COR-L47 (cell line): ENCODE measurements around the gene IFITM2.

Experiments used
- DNase-seq: peaks from one replicate; lab custom pipeline; 2025; lab: John Stamatoyannopoulos, UW

Gene IFITM2

DNA sequence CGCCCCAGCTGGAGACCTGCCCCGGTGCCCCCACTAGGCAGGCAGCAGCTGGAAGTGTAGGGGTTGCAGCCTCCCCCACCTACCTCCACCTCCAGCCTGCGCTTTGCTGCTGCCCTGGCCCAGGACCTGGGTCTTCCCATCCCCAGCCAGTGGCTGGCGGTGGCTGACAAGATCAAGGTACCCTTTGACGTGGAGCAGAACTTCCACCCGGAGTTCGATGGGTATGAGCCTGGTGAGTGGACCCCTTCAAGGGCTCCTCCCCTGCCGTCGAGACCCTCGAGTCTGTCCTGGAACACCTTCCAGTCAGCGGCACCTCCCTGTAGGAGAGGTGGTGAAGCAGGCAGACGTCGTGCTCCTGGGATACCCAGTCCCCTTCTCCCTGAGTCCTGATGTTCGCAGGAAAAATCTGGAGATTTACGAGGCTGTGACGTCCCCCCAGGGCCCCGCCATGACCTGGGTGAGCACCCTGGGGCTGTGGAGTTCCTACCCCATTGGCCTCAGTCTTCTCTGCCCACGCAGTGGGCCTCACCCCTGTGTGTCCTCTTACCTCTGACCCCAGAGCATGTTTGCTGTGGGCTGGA, 14.3 kb upstream of the IFITM2 start:
- no peak for DNase-seq

DNA sequence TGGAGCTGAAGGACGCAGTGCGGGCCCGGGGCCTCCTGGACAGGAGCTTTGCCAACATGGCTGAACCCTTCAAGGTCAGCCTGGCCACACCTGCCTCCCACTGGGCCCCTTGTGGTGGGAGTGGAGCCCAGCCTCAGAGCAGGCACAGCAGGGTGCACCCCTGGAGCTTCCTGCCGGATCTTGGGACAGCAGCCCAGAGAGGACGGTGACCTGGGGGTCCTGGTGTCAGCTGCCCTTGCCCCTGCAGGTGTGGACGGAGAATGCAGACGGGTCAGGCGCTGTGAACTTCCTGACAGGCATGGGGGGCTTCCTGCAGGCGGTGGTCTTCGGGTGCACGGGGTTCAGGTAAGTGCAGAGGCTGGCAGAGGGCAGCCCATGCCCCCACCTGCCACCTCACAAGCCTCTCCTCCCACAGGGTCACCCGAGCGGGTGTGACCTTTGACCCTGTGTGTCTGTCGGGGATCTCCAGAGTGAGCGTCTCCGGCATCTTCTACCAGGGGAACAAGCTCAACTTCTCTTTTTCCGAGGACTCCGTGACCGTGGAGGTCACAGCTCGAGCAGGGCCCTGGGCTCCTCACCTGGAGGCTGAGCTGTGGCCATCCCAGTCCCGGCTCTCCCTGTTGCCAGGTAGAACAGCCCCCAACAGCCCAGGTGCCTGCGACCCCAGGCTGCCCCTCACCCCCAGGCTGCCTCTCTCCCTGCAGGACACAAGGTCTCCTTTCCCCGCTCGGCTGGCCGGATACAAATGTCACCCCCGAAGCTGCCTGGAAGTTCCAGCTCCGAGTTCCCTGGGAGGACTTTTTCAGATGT, 13.6 kb upstream of the IFITM2 start:
- DNase-seq: no peak

DNA sequence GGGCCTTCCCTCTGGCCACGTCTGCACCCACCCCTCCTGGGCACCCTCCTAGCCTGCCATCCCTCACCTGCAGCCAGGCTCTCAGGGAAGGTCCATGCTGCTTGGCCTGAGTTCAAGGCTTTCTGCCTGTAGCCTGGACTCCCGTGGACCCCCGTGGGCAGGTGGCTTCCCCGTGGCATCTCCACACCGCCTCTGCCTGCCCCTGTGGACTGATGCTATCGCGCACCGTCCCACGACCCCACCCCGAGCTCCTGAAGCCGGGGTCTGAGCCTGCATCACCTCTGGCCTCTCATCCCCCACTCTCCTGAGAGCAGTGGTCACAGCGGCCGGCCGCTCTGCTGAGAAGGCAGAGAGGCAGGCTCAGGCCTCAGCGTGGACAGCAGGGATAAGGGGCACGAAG, 12.8 kb upstream of the IFITM2 start:
- no peak for DNase-seq

DNA sequence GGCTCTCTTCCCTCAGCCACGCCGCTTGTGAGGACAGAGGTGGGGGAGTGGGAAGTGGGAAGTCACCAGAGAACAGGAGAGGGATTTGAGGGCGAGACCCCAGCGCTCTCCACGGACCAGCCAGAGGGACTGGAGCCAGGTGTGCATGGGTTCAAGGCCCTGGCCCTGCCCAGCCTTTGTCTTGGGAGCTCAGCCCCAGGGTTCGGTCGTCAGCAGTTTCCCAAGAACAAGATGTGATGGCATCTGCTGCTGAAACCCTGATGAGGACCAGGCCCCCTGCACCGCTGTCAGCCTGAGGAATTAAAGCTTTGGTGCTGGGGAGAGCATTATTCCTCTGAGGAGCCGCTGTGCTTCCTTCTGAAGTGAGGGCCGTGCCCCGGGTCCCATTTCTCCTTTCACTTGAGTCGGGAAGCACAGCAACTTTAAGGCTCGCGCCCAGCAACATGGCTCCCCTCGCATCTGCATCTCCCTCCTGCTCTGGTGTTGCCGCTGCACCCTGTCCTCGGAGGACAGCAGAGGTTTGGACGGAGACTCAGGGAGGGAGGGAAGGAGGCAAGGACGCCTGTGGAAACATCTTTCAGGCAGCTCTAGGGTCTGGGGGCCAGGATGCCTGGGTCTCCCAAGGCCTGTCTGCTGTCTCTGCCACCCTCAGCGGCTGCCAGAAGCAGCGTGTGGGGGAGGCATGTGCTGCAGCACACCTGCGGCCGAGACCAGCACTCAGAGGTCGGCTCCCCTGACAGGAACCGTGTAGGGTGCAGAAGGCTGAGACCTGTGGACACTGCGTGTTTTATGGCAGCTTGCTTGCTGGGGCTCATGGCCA, 12.1 kb upstream of the IFITM2 start:
- no peak for DNase-seq

DNA sequence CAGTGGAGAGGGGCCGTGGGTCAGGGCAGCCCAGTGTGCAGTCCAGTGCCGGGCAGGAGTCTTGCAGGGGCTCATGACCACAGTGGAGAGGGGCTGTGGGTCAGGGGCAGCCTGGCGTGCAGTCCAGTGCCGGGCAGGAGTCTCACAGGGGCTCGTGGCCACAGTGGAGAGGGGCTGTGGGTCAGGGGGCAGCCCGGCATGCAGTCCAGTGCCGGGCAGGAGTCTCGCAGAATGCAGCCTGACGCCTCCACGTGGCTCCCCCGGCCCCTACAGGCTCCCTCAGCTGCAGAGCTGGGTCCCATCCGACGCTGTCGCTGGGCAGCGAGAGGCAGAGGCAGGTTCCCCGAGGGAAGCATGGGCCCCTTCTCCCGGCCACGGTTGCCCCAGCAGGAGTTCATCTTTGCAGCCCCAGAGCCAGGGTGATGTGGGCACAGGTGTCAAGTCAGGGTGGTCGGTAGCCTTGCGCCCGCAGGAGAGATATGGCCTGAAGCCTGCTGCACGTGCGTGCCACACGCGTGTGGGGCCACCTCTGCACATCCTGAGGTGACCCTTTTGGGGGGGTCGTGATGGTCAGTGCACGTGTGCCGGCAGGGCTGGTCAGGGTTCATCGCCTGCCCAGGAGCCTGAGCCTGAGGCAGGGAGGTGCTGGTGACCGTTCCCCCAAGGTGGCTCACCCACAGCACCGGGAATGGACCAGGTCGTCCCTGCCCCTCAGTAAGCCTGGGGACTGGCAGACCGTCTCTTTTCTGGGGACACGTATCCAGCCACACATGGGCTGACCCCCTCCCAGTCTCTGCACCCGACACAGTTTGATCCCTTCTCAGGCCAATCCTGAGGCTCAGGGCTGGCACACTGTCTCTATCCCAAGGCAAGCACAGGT, 11.2 kb upstream of the IFITM2 start:
- no peak for DNase-seq

DNA sequence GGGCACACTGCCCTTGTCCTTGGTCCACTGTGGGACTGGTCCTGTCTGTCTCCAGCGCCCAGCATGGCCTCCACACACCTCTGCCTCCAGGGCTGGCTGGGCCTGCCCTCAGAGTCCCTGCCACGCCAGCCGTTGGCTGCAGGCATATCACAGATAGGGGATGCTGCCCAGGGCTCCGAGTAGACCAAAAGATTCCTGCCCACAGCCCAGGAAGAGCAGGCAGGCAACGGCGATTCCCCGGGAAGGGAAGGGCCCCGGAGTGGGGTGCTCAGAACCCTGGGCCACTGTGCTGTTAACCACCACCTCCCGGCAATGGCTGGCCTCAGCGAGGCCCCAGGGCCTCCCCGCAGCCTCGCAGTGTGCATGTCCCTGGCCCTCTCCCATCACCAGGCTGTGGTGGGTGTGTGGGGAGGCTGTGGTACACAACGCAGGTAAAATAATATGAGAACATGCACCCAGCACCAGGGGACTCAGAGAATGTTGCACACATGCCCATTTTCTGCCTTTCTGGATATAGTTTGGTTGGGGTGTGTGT, 10.5 kb upstream of the IFITM2 start:
- DNase-seq: no peak

DNA sequence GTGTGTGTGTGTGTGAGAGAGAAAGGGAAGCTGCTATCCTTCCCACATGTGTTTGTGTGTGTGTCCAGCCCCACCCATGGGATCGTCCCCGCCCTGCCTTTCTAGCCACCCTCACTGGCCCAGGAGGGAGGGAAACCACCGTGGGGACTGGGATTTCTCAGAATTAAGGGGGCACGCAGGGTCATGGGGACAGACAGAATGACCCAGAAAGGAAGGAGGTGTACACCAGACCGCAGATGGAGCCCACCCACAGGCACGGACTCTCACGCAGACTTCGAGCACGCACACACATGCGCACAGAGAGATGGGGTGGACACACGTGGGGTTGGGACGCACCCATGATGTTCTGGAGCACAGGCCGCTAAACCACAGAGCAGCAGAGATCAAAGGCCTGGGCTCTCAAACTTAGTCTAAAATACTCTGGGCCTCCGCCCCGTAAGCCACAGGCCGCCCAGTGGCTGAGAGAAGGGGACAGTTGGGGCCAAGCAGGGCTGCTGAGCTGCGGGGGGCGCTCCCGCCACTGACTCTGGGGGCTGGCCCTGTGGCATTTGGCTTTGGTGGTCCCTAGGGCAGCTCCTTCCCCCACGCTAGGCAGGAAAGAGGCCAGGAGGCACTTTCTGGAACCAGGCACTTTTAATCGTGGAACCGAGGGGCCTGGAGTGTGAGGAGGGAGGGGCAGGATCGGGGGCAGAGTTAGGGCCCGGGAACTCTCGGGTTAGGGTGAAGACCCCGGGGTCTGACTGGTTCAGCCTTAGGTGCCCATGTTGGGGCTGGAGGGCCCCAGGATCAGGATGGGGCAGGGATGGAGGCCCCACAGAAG, 9.8 kb upstream of the IFITM2 start:
- no peak for DNase-seq

DNA sequence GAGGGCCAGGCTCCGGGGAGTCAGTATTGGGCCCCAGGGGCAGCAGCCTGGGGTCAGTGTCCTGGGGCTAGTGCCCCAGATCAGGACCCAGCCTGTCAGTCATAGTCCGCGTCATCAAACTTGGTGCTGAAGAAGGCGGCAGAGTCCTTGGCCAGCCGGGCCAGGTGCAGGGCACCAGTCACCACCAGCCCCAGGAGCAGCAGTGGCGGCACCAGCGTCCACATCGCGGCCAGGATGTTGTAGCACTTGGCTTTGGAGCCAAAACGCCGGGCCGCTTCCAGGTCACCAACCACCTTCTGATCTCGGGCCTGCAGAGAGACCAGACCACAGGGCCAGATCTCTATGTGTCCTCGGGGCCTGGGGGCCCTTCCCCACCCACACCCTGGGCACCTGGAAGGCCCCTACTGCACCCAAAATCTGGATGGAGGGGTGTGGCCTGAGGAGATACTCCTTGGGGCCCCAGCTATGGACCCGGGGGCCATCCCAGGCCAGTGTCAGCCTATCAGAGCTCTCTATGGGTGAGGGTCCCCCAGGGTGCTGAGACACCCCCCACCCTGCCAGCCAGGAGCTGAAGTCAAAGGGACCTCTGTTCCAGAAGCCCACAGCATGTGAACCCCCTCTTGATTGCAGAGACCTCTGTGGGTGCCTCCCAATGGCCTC, 9.1 kb upstream of the IFITM2 start:
- DNase-seq: no peak

DNA sequence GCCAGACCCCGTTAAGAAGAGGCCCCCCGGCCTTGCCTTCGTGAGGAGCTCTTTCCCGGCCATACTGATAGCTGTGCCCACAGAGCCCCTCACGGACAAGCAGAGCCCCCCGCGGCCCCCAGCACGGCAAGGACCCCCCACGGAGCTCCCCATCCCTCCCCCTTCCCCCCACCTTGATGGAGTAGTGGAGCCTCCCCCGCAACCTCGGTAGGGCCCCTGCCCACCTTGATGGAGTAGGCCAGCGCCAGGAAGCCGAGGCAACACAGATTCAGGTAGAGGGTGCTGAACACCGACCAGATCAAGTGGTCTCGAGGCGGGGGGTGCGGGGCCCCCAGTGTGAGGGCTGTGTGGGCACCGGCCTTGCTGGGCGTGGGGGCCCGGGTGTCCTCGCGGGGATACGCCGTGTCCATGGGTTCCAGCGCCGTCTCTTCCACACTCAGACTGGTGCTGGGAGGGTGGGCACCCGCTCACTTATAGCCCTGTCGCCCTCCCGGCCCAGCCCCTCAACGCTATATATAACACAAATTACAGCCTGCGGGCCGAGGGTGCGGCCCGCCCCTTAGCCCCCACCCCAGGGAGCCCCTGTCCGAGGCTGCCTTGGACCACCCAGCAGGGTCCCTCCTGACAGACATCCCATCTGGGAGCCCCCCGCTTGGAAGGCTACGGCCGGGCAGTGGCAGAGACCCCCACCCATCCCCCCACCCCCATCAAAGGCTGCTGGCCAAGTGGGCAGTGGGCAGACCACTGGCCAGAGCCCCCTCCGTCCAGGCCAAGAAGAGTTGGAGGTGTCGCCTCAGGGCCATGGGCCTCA, 8.3 kb upstream of the IFITM2 start, which contains the start of gene IFITM5:
Gene IFITM5 (minus strand): TSS at position 446 of the 811 bp plus-strand sequence. CDS start 36 bp downstream, at position 410.
- DNase-seq: no peak

DNA sequence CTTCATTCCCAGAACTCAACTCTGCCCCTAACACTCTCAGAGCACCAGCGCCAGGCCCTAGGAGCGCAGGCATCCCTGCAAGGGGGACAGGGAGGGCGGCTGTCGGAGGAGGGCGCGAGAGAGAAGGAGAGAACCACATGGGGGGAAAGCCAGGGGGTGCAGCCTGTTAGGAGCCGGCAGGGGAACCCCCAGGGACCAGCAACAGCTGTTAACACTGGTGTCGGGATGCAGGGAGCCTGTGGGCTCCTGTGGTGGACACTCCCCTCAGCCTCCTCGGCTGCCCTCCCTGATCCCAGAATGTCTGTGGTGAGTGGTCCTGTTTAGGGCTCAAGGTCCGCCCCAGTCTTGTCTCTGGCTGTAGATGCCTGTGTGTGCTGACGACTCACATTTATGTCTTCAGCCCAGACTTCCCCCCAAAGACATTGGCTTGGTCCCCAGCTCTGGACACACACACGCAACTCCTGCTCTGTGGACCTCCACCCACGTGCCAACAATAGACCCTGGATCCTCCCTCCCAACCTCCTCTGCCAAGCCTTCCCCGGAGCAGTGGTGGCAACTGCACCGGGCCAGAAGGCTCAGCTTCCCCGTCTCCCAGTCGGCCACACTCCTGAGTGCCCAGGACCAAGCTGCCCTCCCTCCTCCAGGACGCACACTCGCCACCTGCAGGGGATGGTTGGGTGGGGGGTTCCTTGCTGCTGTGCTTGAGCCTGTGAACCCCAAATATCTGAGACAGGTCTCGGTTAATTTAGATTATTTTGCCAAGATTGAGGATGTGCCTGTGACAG, 7.5 kb upstream of the IFITM2 start:
- no peak for DNase-seq

DNA sequence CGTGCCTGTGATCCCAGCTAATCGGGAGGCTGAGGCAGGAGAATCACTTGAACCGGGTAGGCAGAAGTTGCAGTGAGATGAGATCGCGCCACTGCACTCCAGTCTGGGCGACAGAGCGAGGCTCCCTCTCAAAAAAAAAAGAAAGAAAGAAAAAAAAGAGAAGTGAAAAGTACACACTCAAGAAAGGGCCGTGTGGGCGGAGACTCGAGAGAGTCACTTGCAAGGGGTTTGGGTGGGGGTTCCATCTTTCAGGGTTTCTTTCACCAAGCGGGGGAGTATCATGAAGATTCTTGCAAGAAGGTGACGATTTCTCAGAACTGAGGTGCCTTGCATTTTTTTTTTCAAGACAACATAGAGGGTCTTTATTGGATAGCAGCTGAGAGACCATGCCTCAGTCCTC, 4.3 kb upstream of the IFITM2 start:
- no peak for DNase-seq

DNA sequence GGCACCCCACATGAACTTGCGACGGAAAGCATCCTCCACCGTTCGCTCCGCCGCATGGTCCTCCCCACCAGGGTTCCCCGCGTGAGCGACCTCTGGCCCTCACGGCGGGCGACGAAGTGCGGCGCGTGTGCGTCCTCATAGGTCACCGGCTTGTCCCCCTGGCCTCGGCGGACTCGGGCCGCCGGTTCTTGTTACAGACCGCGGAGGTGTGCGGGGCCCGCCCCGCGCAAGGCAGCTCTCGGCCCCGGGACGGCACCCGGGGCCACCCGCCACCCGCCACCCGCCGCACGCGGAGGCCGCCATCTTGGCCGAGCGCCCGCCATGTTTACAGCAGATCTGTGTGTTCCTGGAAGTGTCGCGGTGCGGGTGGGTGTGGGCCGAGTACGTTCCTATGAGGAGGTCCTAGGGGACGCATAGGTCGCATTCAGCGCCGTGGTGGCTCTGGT, 3.5 kb upstream of the IFITM2 start:
- DNase-seq: no peak

DNA sequence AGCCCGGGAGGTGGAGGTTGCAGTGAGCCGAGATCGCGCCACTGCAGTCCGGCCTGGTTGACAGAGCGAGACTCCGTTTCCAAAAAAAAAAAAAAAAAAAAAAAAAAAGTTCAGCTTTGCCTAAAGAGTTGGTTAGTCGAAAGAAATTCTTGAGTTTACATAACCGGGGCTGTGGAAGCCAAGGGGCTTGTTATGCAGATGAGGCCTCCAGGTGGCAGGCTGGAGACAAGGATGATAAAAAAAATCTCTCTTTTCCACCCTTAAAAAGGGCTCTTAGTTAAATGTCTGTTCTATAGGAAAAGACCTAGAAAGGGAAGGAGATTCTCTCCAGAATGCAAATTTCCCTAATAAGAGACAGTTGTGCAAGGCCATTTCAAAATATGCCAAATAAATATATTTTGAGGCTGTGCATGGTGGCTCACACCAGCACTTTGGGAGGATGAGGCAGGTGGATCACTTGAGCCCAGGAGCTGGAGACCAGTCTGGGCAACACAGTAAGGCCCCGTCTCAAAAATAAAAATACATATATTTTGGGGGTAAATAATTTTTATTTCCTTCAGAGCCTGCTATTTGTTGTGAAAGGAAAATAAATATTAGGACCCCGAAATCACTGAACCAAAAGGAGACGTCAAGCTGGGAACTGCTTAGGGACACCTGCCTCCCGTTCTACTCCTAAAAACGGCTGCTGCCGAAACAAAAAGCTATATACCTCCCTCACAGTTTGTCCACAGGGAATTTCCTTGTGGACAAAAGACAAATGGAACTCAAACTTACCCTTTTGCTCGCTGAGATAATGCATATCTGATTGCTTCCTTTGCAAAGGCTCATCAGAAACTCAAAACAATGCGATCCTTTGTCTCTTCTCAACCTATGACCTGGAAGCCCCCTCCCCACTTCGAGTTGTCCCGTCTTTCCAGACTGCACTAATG, 2.4 kb upstream of the IFITM2 start:
- peak; percentile 36 for DNase-seq

DNA sequence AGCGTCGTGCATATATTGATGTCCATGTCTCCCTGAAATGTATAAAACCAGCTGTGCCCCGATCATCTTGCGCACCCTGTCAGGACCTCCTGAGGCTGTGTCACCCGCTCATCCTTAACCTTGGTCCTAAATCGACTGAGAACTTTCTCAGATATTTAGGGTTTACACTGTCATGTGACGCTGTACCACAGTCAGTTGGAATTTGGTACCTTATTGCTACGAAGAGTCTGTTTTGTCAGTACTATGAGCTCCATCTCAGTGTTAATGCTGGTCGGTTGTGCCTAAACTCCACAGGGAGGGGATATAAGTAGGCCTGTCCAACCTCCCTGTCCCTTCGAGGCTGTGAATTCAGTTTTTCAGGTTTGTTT, 1.8 kb upstream of the IFITM2 start:
- DNase-seq: no peak

DNA sequence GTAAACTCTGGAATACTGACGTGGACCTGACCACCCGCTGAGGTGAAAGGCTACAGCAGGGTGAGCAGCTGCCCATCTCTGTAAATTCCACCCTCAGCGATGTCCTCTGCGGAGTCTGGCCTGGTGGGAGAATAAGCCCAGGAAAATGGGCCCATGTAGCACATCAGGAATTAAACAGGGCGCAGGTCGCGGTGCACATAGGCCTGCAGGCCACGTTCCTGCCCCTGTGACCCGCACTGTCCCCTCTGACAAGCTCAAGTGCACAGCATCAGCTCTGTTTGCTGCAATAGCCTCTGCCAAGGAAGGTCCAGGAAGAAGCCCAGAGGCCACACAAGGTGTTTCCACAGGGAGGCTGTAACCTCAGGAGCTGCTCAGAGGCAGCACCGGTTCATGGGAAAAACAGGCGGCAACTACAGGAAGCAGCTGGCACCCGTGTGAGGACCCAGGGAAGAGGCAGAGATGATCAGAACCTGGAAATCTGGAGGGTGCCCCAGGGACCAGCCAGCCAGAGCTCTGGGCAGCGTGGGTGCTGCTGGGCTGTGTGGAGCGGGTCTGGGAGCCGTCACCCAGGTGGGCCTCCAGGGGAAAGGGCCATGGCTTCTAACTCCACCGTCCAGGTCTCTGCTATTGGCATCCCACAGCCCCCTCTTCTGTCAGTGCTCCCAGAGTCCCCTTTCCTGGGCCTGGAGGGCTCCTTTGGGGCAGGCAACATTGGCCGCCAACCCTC, 808 bp upstream of the IFITM2 start:
- DNase-seq: no peak
